ENCODE measurements around the gene CTU1. TPM values are rescaled to one million over a fixed set of nuclear protein-coding genes. Genes with fewer than 3 reads are reported as not detected.

The CTU1 gene
- total and polyA plus RNA-seq, 10 donors, result 1.1 to 8.2 (median 6.0) TPM

- H3K36me3 ChIP-seq, result peaks cover 0 to 37% (median 0%) of the 10 kb centered on the region in 6 donors
- intact Hi-C loops (cut with DNase I; ENCODE audit: low total_unique reads), result no loop called here
- no peaks in the 10 kb centered on the region for H3K9me3 ChIP-seq
- peak; percentile 86 for DNase-seq
- H3K4me1 ChIP-seq, result peaks cover 6 to 97% (median 37%) of the 10 kb centered on the region in 6 donors
- H3K27me3 ChIP-seq (replicated peaks in 1 of 7), result peaks cover 0 to 8% (median 0%) of the 10 kb centered on the region in 7 donors
- TF ChIP-seq POLR2A (IDR thresholded peaks at IDR 0.05), result no peak
- TF ChIP-seq CTCF (IDR thresholded peaks at IDR 0.05 in 8 of 11, conservative IDR thresholded peaks at IDR 0.05 in 3 of 11), result peak in 3 of 11 experiments; percentile 12 to 20 (median 17)
- peak in 2 of 3 donors; percentile 24 to 62 for TF ChIP-seq POLR2AphosphoS5 (IDR thresholded peaks at IDR 0.05)
- peak overlapping the region in 7 of 8 donors; percentile 59 to 97 (median 73) for H3K27ac ChIP-seq
- peak overlapping the region in 6 of 8 donors; percentile 7 to 56 (median 12) for H3K4me3 ChIP-seq
- WGBS, 5 donors, result 24 to 47% (median 33%) methylated on average over 24 of the region's 24 CpGs
Observed at GRCh38 chr19:51131780-51132680, 23.8 kb upstream of the CTU1 start.

GRCh38 chr19:51129716-51130115 lies 21.5 kb upstream of the CTU1 start:
- Histone ChIP-seq H3K27ac (peak overlapping the region in 6 of 8 donors; percentile 14 to 97 (median 82)), H3K9me3 (no peaks in the 10 kb centered on the region), H3K4me3 (peak overlapping the region in 1 of 8 donors; percentile 7), H3K36me3 (peaks cover 0 to 37% (median 0%) of the 10 kb centered on the region in 6 donors), H3K4me1 (peaks cover 7 to 87% (median 33%) of the 10 kb centered on the region in 6 donors), H3K27me3 (replicated peaks in 1 of 7) (peaks cover 0 to 5% (median 0%) of the 10 kb centered on the region in 7 donors)
- intact Hi-C loops (cut with DNase I; ENCODE audit: low total_unique reads), result no loop called here
- no peak for TF ChIP-seq POLR2AphosphoS5 (IDR thresholded peaks at IDR 0.05)
- TF ChIP-seq CTCF (IDR thresholded peaks at IDR 0.05 in 8 of 11, conservative IDR thresholded peaks at IDR 0.05 in 3 of 11), result no peak
- no peak for TF ChIP-seq POLR2A (IDR thresholded peaks at IDR 0.05)
- WGBS, 5 donors, result 88 to 95% (median 90%) methylated on average over 8 of the region's 8 CpGs
- DNase-seq, result no peak

- Histone ChIP-seq H3K9me3 (no peaks in the 10 kb centered on the region), H3K4me3 (peak overlapping the region in 4 of 8 donors; percentile 16 to 62 (median 43)), H3K4me1 (peaks cover 7 to 92% (median 48%) of the 10 kb centered on the region in 6 donors), H3K36me3 (peaks cover 0 to 37% (median 0%) of the 10 kb centered on the region in 6 donors), H3K27me3 (replicated peaks in 1 of 7) (peaks cover 0 to 5% (median 0%) of the 10 kb centered on the region in 7 donors), H3K27ac (peak overlapping the region in 7 of 8 donors; percentile 0 to 97 (median 68))
- peak; percentile 52 for DNase-seq
- intact Hi-C loops (cut with DNase I; ENCODE audit: low total_unique reads), result no loop called here
- 84 to 96% (median 88%) methylated on average over 7 of the region's 7 CpGs for WGBS, 5 donors
- no peak for TF ChIP-seq CTCF (IDR thresholded peaks at IDR 0.05 in 8 of 11, conservative IDR thresholded peaks at IDR 0.05 in 3 of 11)
- no peak for TF ChIP-seq POLR2AphosphoS5 (IDR thresholded peaks at IDR 0.05)
- no peak for TF ChIP-seq POLR2A (IDR thresholded peaks at IDR 0.05)
Observed at GRCh38 chr19:51128227-51128626, 20.0 kb upstream of the CTU1 start.

- peaks cover 0 to 7% (median 0%) of the 10 kb centered on the region in 7 donors for H3K27me3 ChIP-seq (replicated peaks in 1 of 7)
- H3K9me3 ChIP-seq, result no peaks in the 10 kb centered on the region
- peaks cover 7 to 92% (median 49%) of the 10 kb centered on the region in 6 donors for H3K4me1 ChIP-seq
- 18 to 37% (median 24%) methylated on average over 4 of the region's 4 CpGs for WGBS, 5 donors
- no peak for TF ChIP-seq POLR2A (IDR thresholded peaks at IDR 0.05)
- peak in 2 of 3 donors; percentile 44 to 66 for TF ChIP-seq POLR2AphosphoS5 (IDR thresholded peaks at IDR 0.05)
- no peak for TF ChIP-seq CTCF (IDR thresholded peaks at IDR 0.05 in 8 of 11, conservative IDR thresholded peaks at IDR 0.05 in 3 of 11)
- H3K36me3 ChIP-seq, result peaks cover 0 to 37% (median 0%) of the 10 kb centered on the region in 6 donors
- DNase-seq, result peak; percentile 74
- peak overlapping the region in 6 of 8 donors; percentile 68 to 97 (median 90) for H3K27ac ChIP-seq
- intact Hi-C loops (cut with DNase I; ENCODE audit: low total_unique reads), result no loop called here
- peak overlapping the region in 4 of 8 donors; percentile 16 to 62 (median 43) for H3K4me3 ChIP-seq
Observed at GRCh38 chr19:51127755-51128154, 19.5 kb upstream of the CTU1 start.
